UCSD-AML1 (cell line): ENCODE measurements around the gene ARHGEF7.

ENCODE experiments used
- DNase-seq: peaks from one replicate; lab custom pipeline; 2025; ENCODE audit not compliant: unreplicated experiment; lab: John Stamatoyannopoulos, UW

Gene ARHGEF7

GRCh38 chr13:111322916-111323331 lies 207.8 kb downstream of the ARHGEF7 start:
- DNase-seq = no peak

DNA sequence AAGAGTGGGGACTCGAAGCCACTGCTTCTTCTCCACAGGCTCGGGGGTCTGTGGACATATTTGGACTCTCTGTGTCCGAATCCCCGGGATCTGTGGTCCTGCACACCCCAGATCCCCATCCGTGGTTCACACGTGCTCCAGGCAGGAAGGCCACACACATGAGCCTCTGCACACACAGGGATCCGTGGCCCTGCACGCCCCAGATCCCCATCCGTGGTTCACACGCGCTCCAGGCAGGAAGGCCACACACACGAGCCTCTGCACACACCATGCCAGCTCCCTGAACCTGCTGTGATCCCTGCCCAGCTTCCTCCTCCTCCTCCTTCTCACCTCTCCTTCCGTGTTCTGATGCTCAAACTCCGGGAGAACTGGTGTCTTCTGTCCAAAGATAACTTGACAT lies 208.4 kb downstream of the ARHGEF7 start:
- DNase-seq = no peak

- DNase-seq = no peak
These were observed 209.0 kb downstream of the ARHGEF7 start for GRCh38 chr13:111323950-111324651.

GRCh38 chr13:111324736-111325135 lies 209.6 kb downstream of the ARHGEF7 start:
- DNase-seq = no peak

GRCh38 chr13:111325146-111325890 lies 210.2 kb downstream of the ARHGEF7 start:
- no peak for DNase-seq

DNA sequence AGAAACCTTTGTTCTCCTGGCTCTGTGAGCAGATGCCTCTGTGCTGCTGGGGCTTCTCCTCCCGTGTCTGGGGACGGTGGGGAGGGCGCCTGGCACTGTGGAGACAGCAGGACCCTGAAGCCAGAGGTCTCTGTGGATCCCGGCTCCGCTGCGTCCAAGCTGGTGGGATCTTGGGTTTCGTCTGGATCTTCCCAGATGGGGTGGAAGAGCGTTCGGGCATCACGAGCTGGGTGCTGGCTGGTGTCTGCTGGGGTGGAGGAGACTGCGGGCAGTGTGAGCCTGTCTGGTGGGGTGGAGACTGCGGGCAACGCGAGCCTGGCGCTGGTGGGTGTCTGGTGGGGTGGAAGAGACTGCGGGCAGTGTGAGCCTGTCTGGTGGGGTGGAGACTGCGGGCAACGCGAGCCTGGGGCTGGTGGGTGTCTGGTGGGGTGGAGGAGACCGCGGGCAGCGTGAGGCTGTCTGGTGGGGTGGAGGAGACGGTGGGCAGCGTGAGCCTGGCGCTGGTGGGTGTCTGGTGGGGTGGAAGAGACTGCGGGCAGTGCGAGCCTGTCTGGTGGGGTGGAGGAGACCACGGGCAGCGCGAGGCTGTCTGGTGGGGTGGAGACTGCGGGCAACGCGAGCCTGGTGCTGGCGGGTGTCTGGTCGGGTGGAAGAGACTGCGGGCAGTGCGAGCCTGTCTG lies 211.0 kb downstream of the ARHGEF7 start:
- no peak for DNase-seq

DNA sequence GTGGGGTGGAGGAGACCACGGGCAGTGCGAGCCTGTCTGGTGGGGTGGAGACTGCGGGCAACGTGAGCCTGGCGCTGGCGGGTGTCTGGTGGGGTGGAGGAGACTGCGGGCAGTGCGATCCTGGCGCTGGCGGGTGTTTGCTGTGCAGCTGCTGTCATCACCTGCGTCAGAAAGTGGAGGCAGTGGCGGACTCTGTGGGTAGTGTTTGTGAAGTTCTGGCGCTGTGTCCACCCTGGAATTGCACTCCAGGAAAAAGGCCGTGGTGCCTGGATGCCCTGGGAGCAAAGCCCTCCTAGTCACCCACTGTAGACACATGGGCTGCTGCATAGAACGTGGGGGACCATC lies 211.5 kb downstream of the ARHGEF7 start:
- DNase-seq = no peak

DNA sequence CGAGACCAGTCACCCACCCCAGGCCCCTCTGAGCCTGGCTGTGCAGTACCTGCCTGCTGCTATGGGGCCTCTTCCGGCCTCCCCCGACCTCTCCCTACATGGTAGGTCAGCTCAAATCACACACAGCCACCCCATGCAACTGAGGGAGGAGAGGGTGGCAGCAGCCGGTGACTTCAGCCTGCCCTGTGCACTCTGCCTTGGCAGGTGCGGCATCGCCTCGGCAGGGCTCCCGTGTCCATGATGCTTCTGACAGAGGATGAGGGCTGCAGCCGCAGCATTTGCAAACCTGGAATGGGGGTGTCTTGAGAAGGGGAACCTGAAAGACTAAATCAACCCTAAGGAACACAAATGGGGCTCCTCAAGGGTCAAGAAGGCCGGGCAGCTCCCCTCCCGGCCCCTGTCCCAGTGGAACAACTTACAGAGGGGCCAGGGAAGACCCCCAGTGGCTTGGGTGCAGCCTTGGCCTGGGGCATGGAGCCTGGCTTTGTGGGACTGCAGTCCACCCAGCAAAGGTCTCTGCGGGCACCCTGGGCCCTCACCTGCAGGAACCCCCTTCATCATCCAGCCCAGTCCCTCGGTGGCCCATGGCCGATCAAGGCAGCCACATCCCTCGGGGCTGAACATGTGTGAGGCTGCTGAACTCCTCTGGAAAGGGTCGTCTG lies 212.0 kb downstream of the ARHGEF7 start:
- DNase-seq = no peak

DNA sequence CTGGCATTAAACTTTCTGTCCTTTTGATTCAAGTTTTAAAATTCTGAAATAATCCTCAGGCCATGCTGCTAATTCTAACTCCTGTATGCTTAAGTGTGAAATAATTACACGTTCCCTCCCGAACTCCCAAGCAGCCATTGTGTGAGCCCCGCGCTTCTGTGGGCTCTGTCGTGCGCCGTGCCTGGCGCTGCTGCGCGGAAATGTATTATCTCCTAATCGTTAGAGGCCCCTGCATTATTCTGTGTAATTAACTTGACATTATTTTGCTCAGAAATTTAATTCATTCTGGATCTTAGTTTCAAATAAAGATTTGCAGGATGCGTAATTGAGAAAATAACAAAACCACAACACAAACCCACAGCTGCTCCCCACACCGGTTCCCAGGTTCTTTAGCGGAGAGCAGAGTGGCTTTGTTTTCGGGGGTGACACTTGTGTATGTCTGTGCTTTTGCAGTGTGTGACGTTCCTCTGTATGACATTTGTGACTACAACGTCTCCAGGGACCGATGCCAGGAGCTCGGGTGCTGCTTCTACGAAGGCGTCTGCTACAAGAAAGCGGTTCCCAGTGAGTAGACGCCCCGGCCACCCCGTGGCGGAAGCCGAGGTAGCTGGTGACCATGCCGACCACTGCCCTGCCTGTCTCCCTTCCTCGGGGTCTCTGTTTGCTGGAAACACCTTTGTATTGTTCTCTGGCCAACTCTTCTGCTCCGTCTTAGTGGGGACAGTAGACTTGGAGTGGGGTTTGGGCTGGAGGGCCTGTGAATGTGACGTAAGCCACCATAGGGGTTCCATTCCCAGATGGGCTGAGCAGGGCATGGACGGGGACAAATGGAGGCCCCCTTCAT lies 212.8 kb downstream of the ARHGEF7 start:
- no peak for DNase-seq

DNA sequence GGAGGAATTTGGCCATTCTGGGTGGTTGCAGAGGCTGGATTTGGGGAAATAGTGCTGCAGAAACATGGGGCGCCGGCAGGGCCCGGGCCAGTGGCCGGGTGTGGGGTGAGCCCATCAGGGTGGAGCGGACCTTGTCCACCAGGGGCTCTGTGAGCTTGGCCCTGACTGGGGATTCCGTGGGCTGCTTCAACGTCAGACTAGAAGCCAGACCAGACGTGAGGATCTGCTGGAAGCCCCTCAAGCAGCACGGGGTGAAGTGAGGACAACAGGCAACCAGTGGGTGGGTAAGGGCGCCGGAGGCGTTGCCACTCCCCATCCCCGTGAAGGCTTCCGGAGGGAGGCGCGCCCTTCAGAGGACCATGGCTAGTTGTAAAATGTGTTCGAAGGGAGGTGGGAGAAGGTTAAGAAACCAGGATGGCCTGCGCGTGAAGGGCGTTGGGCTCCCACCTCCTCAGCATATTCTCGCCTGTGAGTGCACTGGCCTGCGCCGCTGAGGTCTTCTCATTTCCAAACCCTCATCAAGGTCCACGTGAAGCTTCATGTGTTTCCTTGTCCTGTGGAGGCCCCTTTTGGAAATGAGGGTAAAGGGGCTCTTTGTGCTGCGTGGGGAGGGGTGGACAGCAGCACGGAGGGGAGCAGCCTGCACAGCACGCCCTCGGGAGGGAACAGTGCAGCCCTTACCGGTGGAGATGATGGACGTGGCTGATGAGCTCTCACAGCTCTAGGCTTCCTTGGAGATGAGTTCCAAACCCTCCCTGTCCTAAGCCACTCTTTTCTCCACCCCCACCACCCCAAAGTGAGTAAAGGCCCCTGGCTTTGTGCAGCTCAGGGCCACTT lies 213.7 kb downstream of the ARHGEF7 start:
- no peak for DNase-seq

- DNase-seq = no peak
These were observed 214.5 kb downstream of the ARHGEF7 start for GRCh38 chr13:111329641-111330040.

- DNase-seq = no peak
These were observed 215.0 kb downstream of the ARHGEF7 start for GRCh38 chr13:111330066-111330610.

GRCh38 chr13:111335298-111335697 lies 220.2 kb downstream of the ARHGEF7 start:
- DNase-seq = no peak

- no peak for DNase-seq
These were observed 221.6 kb downstream of the ARHGEF7 start for GRCh38 chr13:111336666-111337065.

DNA sequence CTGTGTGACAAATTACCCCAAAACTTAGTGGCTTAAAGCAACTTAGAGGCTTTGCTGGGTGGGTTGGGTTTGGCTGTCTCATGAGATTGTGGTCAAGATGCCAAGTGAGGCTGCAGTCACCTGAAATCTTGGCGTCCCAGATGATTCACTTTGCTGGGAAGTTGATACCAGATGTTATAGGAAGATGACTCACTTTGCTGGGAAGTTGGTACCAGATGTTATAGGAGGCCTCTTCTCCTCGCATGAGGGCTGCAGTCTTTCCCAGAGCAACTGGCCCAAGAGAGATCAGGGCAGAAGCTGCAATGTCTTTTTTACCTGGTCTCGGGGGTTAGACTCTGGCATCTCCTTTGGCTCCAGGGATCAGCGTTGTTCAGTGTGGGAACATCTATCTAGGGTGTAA lies 222.1 kb downstream of the ARHGEF7 start:
- no peak for DNase-seq

GRCh38 chr13:111337741-111338140 lies 222.6 kb downstream of the ARHGEF7 start:
- no peak for DNase-seq

GRCh38 chr13:111338841-111339240 lies 223.7 kb downstream of the ARHGEF7 start:
- no peak for DNase-seq

GRCh38 chr13:111339366-111340143 lies 224.4 kb downstream of the ARHGEF7 start:
- no peak for DNase-seq

DNA sequence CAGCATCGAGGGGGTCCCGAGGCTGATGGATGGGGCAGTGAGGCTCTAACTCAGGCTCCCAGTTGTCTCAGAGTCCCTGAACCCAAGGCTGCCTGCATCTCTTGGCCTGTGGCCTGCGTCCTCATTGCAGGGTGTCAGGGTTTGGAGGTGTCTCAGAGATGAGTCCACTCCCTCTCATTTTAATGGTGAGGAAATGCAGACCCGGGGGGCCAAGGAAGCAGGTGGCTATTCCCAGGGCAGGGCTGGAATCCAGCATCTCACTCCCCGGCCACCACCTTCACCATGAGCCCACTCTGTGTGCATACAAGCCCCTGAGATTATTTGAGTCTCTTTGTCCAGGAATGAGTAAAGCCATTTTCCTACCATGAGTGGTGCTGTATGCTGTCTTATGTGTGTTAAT lies 226.8 kb downstream of the ARHGEF7 start:
- no peak for DNase-seq
